A549 (cell line): ENCODE results near the gene TTC28. TPM values are rescaled to one million over a fixed set of nuclear protein-coding genes. Genes with fewer than 3 reads are reported as not detected.
A peak's percentile ranks its signal among the peaks of the same experiment; 100 is the strongest.
"Not testable (repeated sequence)": the region's sequence is repeated elsewhere in the genome, so short reads cannot be mapped to it uniquely, and the experiment has no call there.

ENCODE experiments used
- ATAC-seq, 2 experiments: fragments of 200-7000 bp in 1 of 2; fragments of >200 bp in 1 of 2; cut with Nextera tagmentation in 1 of 2; cut with Tn5 transposase in 1 of 2; 3 replicates each; pipeline versions ENCODE4 v1.8.0 to v1.9.1; 2018 to 2020; ENCODE audit warnings: mild to moderate bottlenecking in 1 of 2, moderate library complexity in 1 of 2
- CTCF ChIA-PET: fragments of 300-600 bp; sonication (Branson Sonifier 250); formaldehyde crosslinking; extraction: SDS; loops from one replicate; lab custom pipeline; 2021; ENCODE audit warnings: antibody characterized with exemption, inconsistent platforms; lab: Yijun Ruan, JAX
- POLR2A ChIA-PET: fragments of 350-600 bp; formaldehyde crosslinking; extraction: SDS; loops from one replicate; lab custom pipeline; 2021; ENCODE audit warnings: antibody characterized with exemption, inconsistent platforms; lab: Yijun Ruan, JAX
- DNase-seq, 2 experiments: peaks; one replicate each; pipeline versions ENCODE4 v3.0.0 to v3.0.0-alpha.2; 2011 to 2016; ENCODE audit warnings: low read depth in 1 of 2, low spot score in 1 of 2
- FAIRE-seq: peaks from 2 replicates; lab custom pipeline; 2011; peaks lifted over from hg19 to GRCh38; lab: Jason Lieb, UNC
- H3K27ac ChIP-seq, 2 experiments: fragments of >200 bp; sonication (Bioruptor Twin); formaldehyde crosslinking; 3 replicates each; pipeline ENCODE4 v1.5.1; 2016 to 2017
- H3K4me1 ChIP-seq: fragments of >200 bp; sonication (Bioruptor Twin); formaldehyde crosslinking; 3 replicates; pipeline ENCODE4 v1.6.1; 2016
- H3K4me2 ChIP-seq: fragments of >200 bp; sonication (Bioruptor Twin); formaldehyde crosslinking; 3 replicates; pipeline ENCODE4 v1.6.1; 2016
- H3K4me3 ChIP-seq: fragments of >200 bp; sonication (Bioruptor Twin); formaldehyde crosslinking; 3 replicates; pipeline ENCODE4 v1.5.1; 2016
- H3K9me3 ChIP-seq: fragments of >200 bp; sonication (Bioruptor Twin); formaldehyde crosslinking; 3 replicates; pipeline ENCODE4 v1.6.1; 2016
- BHLHE40 ChIP-seq: IDR thresholded peaks from 2 replicates; pipeline ENCODE4 v1.6.1; 2012; ENCODE audit warnings: low read depth, low read length, inconsistent platforms
- CEBPB ChIP-seq, 2 experiments: fragments of >200 bp in 1 of 2; sonication (Bioruptor Twin) in 1 of 2; formaldehyde crosslinking in 1 of 2; IDR thresholded peaks; 2 replicates each; pipeline ENCODE4 v1.6.1; 2012 to 2016
- CHD2 ChIP-seq: fragments of 150-350 bp; IDR thresholded peaks from 2 replicates; pipeline ENCODE4 v1.6.1; 2014; ENCODE audit warnings: low read length; ENCODE audit not compliant: partially characterized antibody
- CHD4 ChIP-seq: fragments of 200-600 bp; sonication (generic); IDR thresholded peaks from 2 replicates; pipeline ENCODE4 v1.6.1; 2016; ENCODE audit warnings: antibody characterized with exemption, mild to moderate bottlenecking, borderline replicate concordance
- E2F6 ChIP-seq: IDR thresholded peaks from 2 replicates; pipeline ENCODE4 v1.6.1; 2012; ENCODE audit warnings: low read depth, borderline replicate concordance
- EHMT2 ChIP-seq: fragments of 200-600 bp; sonication (generic); IDR thresholded peaks from 2 replicates; pipeline ENCODE4 v1.6.1; 2016; ENCODE audit warnings: antibody characterized with exemption, low read depth, mild to moderate bottlenecking, moderate library complexity
- FOSB ChIP-seq: fragments of 250-450 bp; sonication (Bioruptor Pico); IDR thresholded peaks from 2 replicates; pipeline ENCODE4 v1.5.0; 2020; ENCODE audit warnings: mild to moderate bottlenecking, moderate library complexity
- FOXS1 ChIP-seq: fragments of 250-450 bp; sonication (Bioruptor Pico); IDR thresholded peaks from 2 replicates; pipeline ENCODE4 v1.5.0; 2020; ENCODE audit warnings: mild to moderate bottlenecking, moderate library complexity
- HDAC2 ChIP-seq: fragments of 200-600 bp; sonication (generic); IDR thresholded peaks from 2 replicates; pipeline ENCODE4 v1.6.1; 2016
- HEYL ChIP-seq: fragments of 250-450 bp; sonication (Bioruptor Pico); IDR thresholded peaks from 2 replicates; pipeline ENCODE4 v1.8.0; 2021; ENCODE audit warnings: mild to moderate bottlenecking, moderate library complexity
- HMGXB4 ChIP-seq: fragments of 250-450 bp; sonication (Bioruptor Pico); IDR thresholded peaks from 2 replicates; pipeline ENCODE4 v1.5.0; 2021; ENCODE audit warnings: mild to moderate bottlenecking, moderate library complexity, borderline replicate concordance
- HOXB5 ChIP-seq: fragments of 250-450 bp; sonication (Bioruptor Pico); IDR thresholded peaks from 2 replicates; pipeline ENCODE4 v1.5.0; 2020; ENCODE audit warnings: mild to moderate bottlenecking, moderate library complexity
- JUN ChIP-seq, 2 experiments: fragments of >200 bp; sonication (Bioruptor Twin); formaldehyde crosslinking; IDR thresholded peaks; 2 replicates in 1 of 2; 3 replicates in 1 of 2; pipeline ENCODE4 v1.6.1; 2016 to 2017
- JUNB ChIP-seq: fragments of >200 bp; sonication (Bioruptor Twin); formaldehyde crosslinking; IDR thresholded peaks from 2 replicates; pipeline ENCODE4 v1.6.1; 2016
- KDM1A ChIP-seq: fragments of 200-600 bp; sonication (generic); IDR thresholded peaks from 2 replicates; pipeline ENCODE4 v1.6.1; 2016; ENCODE audit warnings: low read depth, mild to moderate bottlenecking
- KDM5A ChIP-seq: fragments of 200-600 bp; sonication (generic); IDR thresholded peaks from 2 replicates; pipeline ENCODE4 v1.6.1; 2016; ENCODE audit warnings: antibody characterized with exemption, mild to moderate bottlenecking
- MAZ ChIP-seq: fragments of 150-350 bp; IDR thresholded peaks from 2 replicates; pipeline ENCODE4 v1.6.1; 2014; ENCODE audit warnings: antibody characterized with exemption, low read depth, low read length, borderline replicate concordance
- MYC ChIP-seq: IDR thresholded peaks from 2 replicates; pipeline ENCODE4 v1.6.1; 2012; ENCODE audit warnings: mild to moderate bottlenecking, inconsistent platforms, low read length, improper control_type of control experiment, borderline replicate concordance
- NR3C1 ChIP-seq: fragments of >200 bp; sonication (Bioruptor Twin); formaldehyde crosslinking; IDR thresholded peaks from 3 replicates; pipeline ENCODE4 v1.6.1; 2017
- RARB ChIP-seq: fragments of 250-450 bp; sonication (Bioruptor Pico); IDR thresholded peaks from 2 replicates; pipeline ENCODE4 v1.8.0; 2021; ENCODE audit warnings: mild to moderate bottlenecking, moderate library complexity
- RFX5 ChIP-seq: fragments of 450-650 bp; IDR thresholded peaks from 2 replicates; pipeline ENCODE4 v1.7.1; 2014; ENCODE audit warnings: antibody characterized with exemption, mild to moderate bottlenecking, moderate library complexity
- SMC3 ChIP-seq: fragments of >200 bp; sonication (Bioruptor Twin); formaldehyde crosslinking; IDR thresholded peaks from 3 replicates; pipeline ENCODE4 v1.6.1; 2018; ENCODE audit warnings: inconsistent platforms
- SREBF2 ChIP-seq: fragments of 450-650 bp; IDR thresholded peaks from 2 replicates; pipeline ENCODE4 v1.6.1; 2014; ENCODE audit warnings: mild to moderate bottlenecking, moderate library complexity
- ZC3H11A ChIP-seq: fragments of 450-650 bp; IDR thresholded peaks from 2 replicates; pipeline ENCODE4 v1.6.1; 2014; ENCODE audit warnings: antibody characterized with exemption, mild to moderate bottlenecking
- ZNF302 ChIP-seq: fragments of 250-450 bp; sonication (Bioruptor Pico); IDR thresholded peaks from 2 replicates; pipeline ENCODE4 v1.9.0; 2021; ENCODE audit warnings: inconsistent platforms, mild to moderate bottlenecking, moderate library complexity
- ZSCAN20 ChIP-seq: fragments of 250-450 bp; sonication (Bioruptor Pico); IDR thresholded peaks from 2 replicates; pipeline ENCODE4 v1.8.0; 2022; ENCODE audit warnings: mild to moderate bottlenecking, moderate library complexity
- WGBS: methylation state at CpG from one replicate; pipeline ENCODE4 v1.1.6; 2017; ENCODE audit errors: missing lambda C conversion rate; 5-methylcytosine and 5-hydroxymethylcytosine counted together
- polyA plus RNA-seq, 4 experiments: library from polyadenylated mRNA; depleted of rRNA in 3 of 4; stranded (reverse); fragments of >200 nt; fragmentation: RNase III in 1 of 4; extraction: RNeasy Plus Mini Kit Qiagen cat#74134 plus additional on column Dnase treatment in 1 of 4; gene quantifications; 2 replicates in 3 of 4; 3 replicates in 1 of 4; pipeline ENCODE4 v1.2.3, GENCODE V29; 2011 to 2017
- TF ChIP-seq, protein P1 (sequence below): fragments of >200 bp; sonication (Bioruptor Twin); formaldehyde crosslinking; IDR thresholded peaks from 2 replicates; pipeline ENCODE4 v1.6.1; 2016
- TF ChIP-seq, protein P2 (sequence below): fragments of >200 bp; sonication (Bioruptor Twin); formaldehyde crosslinking; IDR thresholded peaks from 3 replicates; pipeline ENCODE4 v1.5.1; 2016

The TTC28 gene
- polyA plus RNA-seq, 2 of the 4 experiments (the other 2 are of a cell fraction) = 2.6 to 3.8 TPM

DNA sequence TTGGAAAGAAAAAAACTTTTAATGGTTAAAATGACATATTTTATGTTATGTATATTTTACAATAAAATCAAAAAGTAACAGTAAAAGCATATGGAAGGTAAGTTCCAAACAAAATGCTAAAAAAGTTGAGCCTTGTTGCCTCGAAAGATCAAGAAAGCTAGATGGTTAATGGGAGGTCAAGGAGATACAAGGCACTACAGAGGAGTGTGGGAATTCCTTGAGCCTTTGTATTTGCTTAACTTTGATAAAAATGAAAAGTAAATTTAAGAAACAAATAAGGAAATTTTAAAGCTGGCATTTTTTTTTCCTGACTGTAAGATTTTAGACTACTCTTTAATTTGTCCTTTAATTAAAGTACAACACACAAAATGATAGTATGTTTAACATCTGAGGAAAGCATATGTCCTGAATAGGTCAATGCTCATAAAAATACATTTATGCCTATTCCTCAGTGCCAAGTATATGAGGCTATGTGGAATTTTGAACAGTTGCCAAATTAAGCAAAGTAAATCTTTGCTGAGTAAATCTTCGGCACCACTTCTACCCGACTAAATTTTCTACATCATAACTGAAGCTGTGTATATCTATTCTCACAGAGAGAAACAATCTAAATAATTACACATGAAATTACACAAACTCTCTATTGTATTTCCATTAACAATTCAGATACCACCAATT lies 108.8 kb downstream of the TTC28 start:
- no peak for ATAC-seq
- Histone ChIP-seq H3K9me3 (no peaks in the 10 kb centered on the region), H3K4me2 (no peak overlapping the region), H3K27ac (no peak overlapping the region), H3K4me3 (no peak overlapping the region), H3K4me1 (0 out of 3 replicates have a peak, but pooled peaks cover 3% of the 10 kb centered on the region)
- TF ChIP-seq FOXS1 (CRISPR knock-in tag) (no peak), MYC (no peak), JUN (IDR thresholded peaks at IDR 0.05) (no peak), FOSB (CRISPR knock-in tag) (no peak), BHLHE40 (no peak), CEBPB (IDR thresholded peaks at IDR 0.05) (no peak), RFX5 (no peak), EHMT2 (no peak), HEYL (CRISPR knock-in tag) (no peak), KDM5A (no peak), HMGXB4 (CRISPR knock-in tag) (no peak), JUNB (no peak), RARB (no peak), SMC3 (no peak)
- TF ChIP-seq, protein P1, sequence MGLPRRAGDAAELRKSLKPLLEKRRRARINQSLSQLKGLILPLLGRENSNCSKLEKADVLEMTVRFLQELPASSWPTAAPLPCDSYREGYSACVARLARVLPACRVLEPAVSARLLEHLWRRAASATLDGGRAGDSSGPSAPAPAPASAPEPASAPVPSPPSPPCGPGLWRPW = no peak
- TF ChIP-seq, protein P2, sequence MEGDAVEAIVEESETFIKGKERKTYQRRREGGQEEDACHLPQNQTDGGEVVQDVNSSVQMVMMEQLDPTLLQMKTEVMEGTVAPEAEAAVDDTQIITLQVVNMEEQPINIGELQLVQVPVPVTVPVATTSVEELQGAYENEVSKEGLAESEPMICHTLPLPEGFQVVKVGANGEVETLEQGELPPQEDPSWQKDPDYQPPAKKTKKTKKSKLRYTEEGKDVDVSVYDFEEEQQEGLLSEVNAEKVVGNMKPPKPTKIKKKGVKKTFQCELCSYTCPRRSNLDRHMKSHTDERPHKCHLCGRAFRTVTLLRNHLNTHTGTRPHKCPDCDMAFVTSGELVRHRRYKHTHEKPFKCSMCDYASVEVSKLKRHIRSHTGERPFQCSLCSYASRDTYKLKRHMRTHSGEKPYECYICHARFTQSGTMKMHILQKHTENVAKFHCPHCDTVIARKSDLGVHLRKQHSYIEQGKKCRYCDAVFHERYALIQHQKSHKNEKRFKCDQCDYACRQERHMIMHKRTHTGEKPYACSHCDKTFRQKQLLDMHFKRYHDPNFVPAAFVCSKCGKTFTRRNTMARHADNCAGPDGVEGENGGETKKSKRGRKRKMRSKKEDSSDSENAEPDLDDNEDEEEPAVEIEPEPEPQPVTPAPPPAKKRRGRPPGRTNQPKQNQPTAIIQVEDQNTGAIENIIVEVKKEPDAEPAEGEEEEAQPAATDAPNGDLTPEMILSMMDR = no peak
- 63% methylated on average over 3 of the region's 3 CpGs for WGBS
- no peak for DNase-seq
- ChIA-PET CTCF (no interaction called here), POLR2A (no interaction called here)
- FAIRE-seq = no peak

DNA sequence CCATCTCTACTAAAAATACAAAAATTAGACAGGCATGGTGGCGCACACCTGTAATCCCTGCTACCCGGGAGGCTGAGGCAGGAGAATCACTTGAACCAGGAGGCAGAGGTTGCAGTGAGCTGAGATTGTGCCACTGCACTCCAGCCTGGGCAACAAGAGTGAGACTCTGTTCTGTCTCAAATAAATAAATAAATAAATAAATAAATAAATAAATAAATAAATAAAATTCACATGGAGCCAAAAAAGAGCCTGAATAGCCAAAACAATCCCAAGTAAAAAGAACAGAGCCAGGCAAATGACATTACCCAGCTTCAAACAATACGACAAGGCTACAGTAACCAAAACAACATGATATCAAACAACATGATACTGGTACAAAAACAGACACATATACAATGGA lies 110.7 kb downstream of the TTC28 start:
- H3K4me3 ChIP-seq, POLR2A ChIA-PET, ATAC-seq, H3K4me1 ChIP-seq, H3K27ac ChIP-seq, CTCF ChIA-PET, FAIRE-seq, DNase-seq, H3K4me2 ChIP-seq, H3K9me3 ChIP-seq: not testable (repeated sequence)
- WGBS = 85% methylated on average over 2 of the region's 3 CpGs
- TF ChIP-seq ZC3H11A = peak; percentile 72
- TF ChIP-seq, all 56 proteins: peak for 1; not testable (repeated sequence) for 55

- POLR2A ChIA-PET = no interaction called here
- TF ChIP-seq CHD4 (no peak), MAZ (no peak), CEBPB (IDR thresholded peaks at IDR 0.05) (no peak), ZC3H11A (no peak), E2F6 (no peak), FOXS1 (CRISPR knock-in tag) (no peak), CHD2 (no peak), KDM1A (no peak), SREBF2 (no peak), NR3C1 (no peak), MYC (no peak), JUN (IDR thresholded peaks at IDR 0.05) (no peak), RFX5 (no peak), HOXB5 (CRISPR knock-in tag) (no peak), ZSCAN20 (CRISPR knock-in tag) (no peak), HDAC2 (no peak), ZNF302 (CRISPR knock-in tag) (no peak)
- TF ChIP-seq, protein P1 = no peak
- TF ChIP-seq, protein P2 = no peak
- H3K4me3 ChIP-seq = no peak overlapping the region
- CTCF ChIA-PET = no interaction called here
- H3K4me1 ChIP-seq = 0 out of 3 replicates have a peak, but pooled peaks cover 3% of the 10 kb centered on the region
- ATAC-seq (no peak), FAIRE-seq (no peak), DNase-seq (no peak)
- no peaks in the 10 kb centered on the region for H3K9me3 ChIP-seq
- H3K27ac ChIP-seq = no peak overlapping the region
- no peak overlapping the region for H3K4me2 ChIP-seq
Observed at GRCh38 chr22:28568099-28568498, 111.5 kb downstream of the TTC28 start.
